Activated CD4-positive, alpha-beta T cell treated with anti-CD3 and anti-CD28 coated beads, Interleukin-2, Interleukin-4, amounts not matched to agents 100 ng/mL and 50 ng/mL, durations not matched to agents 16 hours and 8 hours (primary cell): Measurements from ENCODE around the gene MLEC.

Source experiments
- DNase-seq: peaks from one replicate; pipeline ENCODE4 v3.0.0-alpha.2; 2020; ENCODE audit warnings: low spot score

The MLEC gene

DNA sequence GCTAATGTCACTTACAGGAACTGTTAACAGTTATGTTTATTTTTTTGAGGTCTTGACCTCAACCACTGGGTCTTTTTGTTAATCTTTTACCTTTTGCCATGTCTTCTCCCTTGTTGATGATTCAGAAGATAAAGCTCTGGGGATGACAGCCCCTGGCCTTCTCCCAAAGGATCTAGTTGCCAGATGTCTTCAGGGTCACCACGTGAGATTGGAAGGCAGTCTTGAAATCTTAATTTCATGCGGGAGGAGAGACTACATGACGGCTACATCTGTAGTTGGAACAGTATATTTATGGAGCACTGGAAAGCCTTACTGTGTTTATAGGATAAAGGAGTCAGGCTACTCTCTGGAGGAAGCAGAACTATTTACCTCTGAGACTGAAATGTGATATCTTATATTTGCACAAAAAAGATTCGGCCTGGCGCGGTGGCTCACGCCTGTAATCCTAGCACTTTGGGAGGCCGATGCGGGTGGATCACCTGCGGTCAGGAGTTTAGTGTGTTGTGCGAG is 5.6 kb downstream of the MLEC start:
- DNase-seq = no peak

GRCh38 chr12:120693848-120694247 is 6.9 kb downstream of the MLEC start:
- DNase-seq = no peak

- no peak for DNase-seq
These were observed 9.7 kb downstream of the MLEC start for GRCh38 chr12:120696626-120697025.

DNA sequence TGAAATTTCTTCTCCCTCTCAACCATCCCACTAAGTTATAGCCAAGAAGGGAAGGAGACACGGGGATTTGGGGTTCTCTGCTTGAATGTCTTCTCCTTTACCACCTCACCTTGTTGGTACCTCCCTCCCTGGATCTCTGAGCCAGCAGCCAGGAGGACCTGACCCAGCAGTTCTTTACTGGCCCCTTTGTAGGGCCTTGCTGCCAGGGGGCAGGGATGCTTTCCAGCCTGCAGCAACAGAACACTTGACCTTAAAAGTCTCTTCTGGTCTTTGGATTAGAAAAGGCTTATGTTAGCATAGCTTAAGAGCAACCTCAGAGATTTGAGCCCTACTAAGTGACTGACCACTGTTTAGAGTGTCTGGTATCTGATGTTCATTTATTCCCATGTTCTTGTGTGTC is 10.4 kb downstream of the MLEC start:
- DNase-seq = no peak

GRCh38 chr12:120698665-120699064 is 11.7 kb downstream of the MLEC start:
- no peak for DNase-seq

- DNase-seq = no peak
These were observed 12.6 kb downstream of the MLEC start for GRCh38 chr12:120699553-120699952.

DNA sequence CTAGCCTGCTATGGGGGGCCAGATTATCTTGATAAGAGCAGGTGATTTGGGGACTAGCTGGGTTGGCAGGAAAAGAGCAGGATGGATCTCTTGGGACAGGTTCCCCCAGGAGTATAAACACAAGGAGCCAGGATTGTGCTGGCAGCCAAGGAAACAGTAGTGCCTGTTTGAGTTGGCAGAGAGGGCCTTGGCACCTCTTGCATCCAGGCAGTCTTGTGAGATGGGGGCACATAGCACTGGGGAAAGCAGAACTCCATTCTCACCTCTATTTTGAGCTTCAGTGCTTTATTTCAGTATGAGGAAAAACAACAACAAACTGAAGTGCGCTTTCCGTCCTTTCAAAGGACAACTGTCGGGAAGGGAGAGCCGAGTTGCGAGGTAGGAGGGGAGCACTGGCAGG is 13.9 kb downstream of the MLEC start:
- DNase-seq = no peak

- DNase-seq = no peak
These were observed 15.7 kb downstream of the MLEC start for GRCh38 chr12:120702637-120703036.

- no peak for DNase-seq
These were observed 16.5 kb downstream of the MLEC start for GRCh38 chr12:120703311-120703942.

DNA sequence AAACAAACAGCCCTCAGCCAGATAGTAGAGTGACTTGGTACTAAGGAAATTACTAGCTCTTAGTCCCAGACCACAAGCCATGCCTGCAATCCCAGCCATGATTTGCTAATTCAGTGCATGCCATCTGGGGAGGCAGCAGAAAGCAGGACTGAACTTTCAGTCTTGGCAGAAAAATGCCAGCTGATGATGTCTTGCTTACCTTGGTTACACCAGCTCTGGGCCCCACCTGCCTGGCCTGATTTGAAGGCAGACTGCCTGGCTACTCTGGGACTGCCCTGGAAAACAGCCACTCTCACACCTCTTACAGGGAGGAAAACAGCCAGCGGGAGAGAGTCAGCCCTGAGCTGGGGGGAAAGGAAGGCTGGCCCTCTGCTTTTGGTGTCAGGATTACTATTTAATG is 18.7 kb downstream of the MLEC start:
- no peak for DNase-seq

GRCh38 chr12:120706029-120706428 is 19.1 kb downstream of the MLEC start:
- DNase-seq = no peak

- DNase-seq = no peak
These were observed 21.7 kb downstream of the MLEC start for GRCh38 chr12:120708651-120709050.

DNA sequence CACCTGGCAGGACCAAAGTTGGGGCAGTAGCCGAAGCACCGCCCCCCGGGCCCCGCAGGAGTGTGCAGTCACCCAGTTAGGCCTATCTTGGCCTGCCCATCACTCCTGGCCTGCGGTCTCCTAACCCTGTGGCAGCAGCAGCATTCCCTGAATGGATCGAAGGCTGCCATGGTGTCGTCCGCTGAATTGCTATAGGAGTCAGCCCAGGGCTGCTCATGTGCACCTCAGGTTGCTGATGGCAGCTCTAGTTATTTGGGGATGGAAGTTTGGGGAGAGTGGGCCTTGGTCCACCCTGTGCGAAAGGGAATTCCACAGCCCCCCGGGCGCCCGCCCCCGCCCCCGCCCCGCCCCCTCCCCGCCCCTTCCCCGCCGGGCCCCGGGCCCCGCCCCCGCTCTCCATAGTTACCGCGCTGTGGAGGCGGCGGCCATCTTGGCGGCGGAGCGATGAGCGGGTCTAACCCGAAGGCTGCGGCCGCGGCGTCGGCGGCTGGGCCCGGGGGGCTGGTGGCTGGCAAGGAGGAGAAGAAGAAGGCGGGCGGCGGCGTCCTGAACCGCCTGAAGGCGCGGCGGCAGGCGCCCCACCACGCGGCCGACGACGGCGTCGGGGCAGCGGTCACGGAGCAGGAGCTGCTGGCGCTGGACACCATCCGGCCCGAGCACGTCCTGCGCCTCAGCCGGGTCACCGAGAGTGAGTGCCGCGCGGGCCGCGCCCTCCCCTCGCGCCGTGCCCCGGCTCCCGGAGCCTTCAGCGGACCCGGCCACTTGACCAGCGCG is 23.3 kb downstream of the MLEC start, which contains the start of gene UNC119B:
Gene UNC119B, plus strand, starts transcription at position 428 of the 774 bp plus-strand sequence. Its CDS starts 17 bp downstream, at position 445.
- DNase-seq = peak; percentile 67

DNA sequence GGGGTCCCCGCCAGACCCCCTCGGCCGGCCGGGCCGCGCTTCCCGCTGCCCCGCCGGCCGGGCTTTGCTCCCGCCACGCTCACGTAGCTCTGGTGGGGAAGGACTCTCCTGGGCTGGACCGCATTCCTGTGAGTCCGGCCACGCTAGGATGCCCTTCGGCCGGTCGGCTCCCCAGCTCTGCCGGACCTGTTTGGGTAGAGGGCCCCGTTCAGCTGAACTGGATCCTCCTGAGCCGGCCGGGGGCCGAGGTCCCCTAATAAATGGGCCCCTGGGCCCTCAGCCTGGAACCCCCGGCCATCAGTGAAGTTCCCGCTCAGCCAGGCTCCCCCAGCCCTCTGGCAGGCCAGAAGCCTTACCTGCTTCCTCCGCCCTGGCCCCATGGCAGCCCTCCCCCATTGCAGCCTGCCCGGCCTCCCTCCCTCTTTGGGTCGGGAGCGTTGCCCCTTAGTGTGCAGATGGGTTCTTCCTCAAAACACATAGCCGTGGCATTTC is 23.9 kb downstream of the MLEC start:
- peak; percentile 41 for DNase-seq

DNA sequence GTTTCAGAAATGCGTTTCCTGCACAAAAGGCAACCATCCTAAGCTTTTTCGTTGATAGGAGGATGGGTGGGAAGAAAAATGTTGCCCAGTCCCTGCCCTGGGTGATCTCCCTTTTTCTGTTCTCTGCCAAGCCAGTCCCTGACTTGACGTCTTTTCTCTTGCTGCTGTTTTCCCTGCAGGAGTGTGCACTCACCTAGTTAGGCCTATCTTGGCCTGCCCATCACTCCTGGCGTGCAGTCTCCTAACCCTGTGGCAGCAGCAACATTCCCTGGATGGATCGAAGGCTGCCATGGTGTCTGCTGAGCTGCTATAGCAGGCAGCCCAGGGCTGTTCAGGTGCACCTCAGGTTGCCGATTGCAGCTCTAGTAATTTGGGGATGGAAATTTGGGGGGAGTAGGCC is 24.5 kb downstream of the MLEC start:
- no peak for DNase-seq

DNA sequence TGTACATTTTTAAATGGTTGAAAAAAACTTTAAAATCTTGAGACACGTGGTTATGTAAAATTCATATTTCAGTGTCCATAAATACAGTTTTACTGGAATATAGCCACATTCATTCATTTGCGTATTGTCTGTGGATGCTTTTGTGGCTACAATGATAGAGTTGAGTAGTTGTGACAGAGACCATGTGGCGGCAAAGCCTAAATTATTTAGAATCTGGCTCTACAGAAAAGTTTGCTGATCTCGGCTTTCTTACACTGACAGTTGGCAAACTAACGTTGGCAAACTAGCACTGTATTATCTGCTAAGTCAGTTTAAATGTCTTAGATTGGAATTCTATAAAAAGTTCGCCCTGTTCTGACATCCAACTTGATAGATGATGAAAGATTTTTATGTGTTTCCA is 25.7 kb downstream of the MLEC start:
- no peak for DNase-seq

DNA sequence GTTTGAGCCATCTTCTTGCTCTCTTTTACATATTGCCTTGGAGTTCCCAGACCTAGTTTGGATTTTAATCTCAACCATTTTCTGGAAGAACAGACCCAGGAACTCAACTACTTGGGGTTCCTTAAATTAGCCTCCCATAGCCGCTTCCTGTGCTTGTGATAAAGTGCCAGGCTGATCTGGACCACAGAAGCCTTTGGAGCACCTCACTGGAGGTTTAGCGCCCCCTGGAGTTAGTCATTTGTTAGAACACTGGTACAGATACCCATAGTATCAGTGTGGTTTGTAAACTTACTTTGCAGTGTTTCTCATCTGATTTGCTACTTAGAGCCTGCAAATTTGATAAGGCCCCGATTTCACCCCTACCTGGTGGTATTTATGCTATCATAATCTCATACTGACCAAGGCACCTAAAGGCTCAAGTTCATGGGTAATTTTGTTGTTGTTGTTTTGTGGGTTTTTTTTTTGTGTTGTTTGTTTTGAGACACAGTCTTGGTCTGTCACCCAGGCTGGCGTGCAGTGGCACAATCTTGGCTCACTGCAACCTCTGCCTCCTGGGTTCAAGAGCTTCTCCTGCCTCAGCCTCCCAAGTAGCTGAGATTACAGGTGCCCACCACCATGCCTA is 27.0 kb downstream of the MLEC start:
- peak; percentile 89 for DNase-seq

DNA sequence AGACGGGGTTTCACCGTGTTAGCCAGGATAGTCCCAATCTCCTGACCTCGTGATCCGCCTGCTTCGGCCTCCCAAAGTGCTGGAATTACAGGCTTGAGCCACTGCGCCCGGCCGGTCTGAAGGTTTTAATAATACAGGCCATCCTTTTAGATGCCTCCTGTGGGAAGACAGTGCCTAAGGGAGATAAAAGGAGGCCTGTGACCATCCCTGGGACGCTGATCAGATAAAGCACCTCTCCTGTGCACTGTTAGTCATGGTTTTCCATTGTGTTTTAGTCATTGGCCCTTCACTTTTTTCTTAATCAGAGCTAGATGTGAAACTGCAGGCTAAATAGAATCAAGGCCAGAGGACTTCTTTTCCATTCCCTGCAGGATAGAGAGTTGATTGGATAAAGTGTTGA is 31.1 kb downstream of the MLEC start:
- no peak for DNase-seq

- DNase-seq = no peak
These were observed 32.1 kb downstream of the MLEC start for GRCh38 chr12:120719072-120719471.

GRCh38 chr12:120719496-120720233 is 32.7 kb downstream of the MLEC start:
- no peak for DNase-seq

DNA sequence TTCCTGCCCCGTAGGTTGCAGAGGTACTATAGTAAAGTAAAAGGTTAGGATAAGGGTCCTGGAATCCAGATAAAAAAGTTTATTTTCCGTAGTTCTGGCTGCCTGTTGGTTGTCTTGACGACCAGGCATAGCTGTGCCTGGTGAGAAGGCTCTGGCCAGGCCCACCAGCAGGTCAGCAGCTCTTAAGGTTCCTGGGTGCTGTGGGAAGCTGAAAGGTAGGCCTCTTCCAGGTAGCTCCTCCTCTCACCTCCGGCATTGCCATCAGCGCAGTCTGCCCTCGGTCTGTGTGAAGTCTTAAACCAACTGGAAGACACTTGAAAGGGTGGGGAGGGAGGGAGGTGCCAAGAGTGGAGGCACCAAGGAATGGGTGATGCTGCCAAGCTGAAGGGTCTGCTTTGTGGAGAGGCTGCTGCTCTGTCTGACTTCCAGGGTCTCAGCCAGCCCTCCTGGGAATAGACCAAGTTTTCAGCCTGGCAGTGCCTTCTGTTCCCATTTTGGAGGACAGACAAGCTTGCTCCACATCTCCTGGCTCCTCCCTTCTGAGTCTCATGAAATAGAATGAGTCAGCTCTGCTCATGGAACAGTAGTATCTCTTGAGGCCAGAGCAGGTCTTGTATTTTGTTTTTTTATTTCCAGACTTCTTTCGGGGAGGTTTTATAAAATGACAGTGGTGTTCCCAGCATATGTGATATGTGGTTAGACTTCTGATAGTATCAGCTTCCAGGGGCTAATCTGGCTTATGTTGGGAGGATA is 33.5 kb downstream of the MLEC start:
- no peak for DNase-seq
